ENCODE results near the gene RGS19.

The RGS19 gene

GRCh38 chr20:64077541-64077875 lies 1.8 kb downstream of the RGS19 start:
- no peak for DNase-seq (ENCODE audit: low read depth in 2 of 2)

- no peak for DNase-seq (ENCODE audit: low read depth in 2 of 2)
Measured at GRCh38 chr20:64077094-64077493, 2.2 kb downstream of the RGS19 start.

GRCh38 chr20:64076061-64076997 lies 3.0 kb downstream of the RGS19 start:
- no peak for DNase-seq (ENCODE audit: low read depth in 2 of 2)

- no peak for DNase-seq (ENCODE audit: low read depth in 2 of 2)
Measured at GRCh38 chr20:64075556-64075955, 3.8 kb downstream of the RGS19 start.

GRCh38 chr20:64074963-64075362 lies 4.4 kb downstream of the RGS19 start:
- DNase-seq (ENCODE audit: low read depth in 2 of 2) = no peak

- DNase-seq (ENCODE audit: low read depth in 2 of 2) = no peak
Measured at GRCh38 chr20:64074184-64074789, 5.0 kb downstream of the RGS19 start.

- no peak for DNase-seq (ENCODE audit: low read depth in 2 of 2)
Measured at GRCh38 chr20:64073476-64074183, 5.7 kb downstream of the RGS19 start.

GRCh38 chr20:64072498-64073063 lies 6.7 kb downstream of the RGS19 start:
- no peak for DNase-seq (ENCODE audit: low read depth in 2 of 2)

GRCh38 chr20:64071341-64072332 lies 7.7 kb downstream of the RGS19 start:
- DNase-seq (ENCODE audit: low read depth in 2 of 2) = no peak

GRCh38 chr20:64070244-64070993 lies 8.9 kb downstream of the RGS19 start:
- DNase-seq (ENCODE audit: low read depth in 2 of 2) = no peak

GRCh38 chr20:64069614-64070243 lies 9.6 kb downstream of the RGS19 start:
- DNase-seq (ENCODE audit: low read depth in 2 of 2) = no peak

- no peak for DNase-seq (ENCODE audit: low read depth in 2 of 2)
Measured at GRCh38 chr20:64069209-64069613, 10.1 kb downstream of the RGS19 start.

- no peak for DNase-seq (ENCODE audit: low read depth in 2 of 2)
Measured at GRCh38 chr20:64068386-64069208, 10.7 kb downstream of the RGS19 start.

- no peak for DNase-seq (ENCODE audit: low read depth in 2 of 2)
Measured at GRCh38 chr20:64067733-64068307, 11.5 kb downstream of the RGS19 start.

- DNase-seq (ENCODE audit: low read depth in 2 of 2) = no peak
Measured at GRCh38 chr20:64067005-64067632, 12.2 kb downstream of the RGS19 start.

- no peak for DNase-seq (ENCODE audit: low read depth in 2 of 2)
Measured at GRCh38 chr20:64065974-64066343, 13.4 kb downstream of the RGS19 start.

GRCh38 chr20:64065062-64065973 lies 14.0 kb downstream of the RGS19 start:
- DNase-seq (ENCODE audit: low read depth in 2 of 2) = no peak
